Activated gamma-delta T cell treated with anti-CD3 and anti-CD28 coated beads, Interleukin-2, amount 50 U/mL, for 16 hours (primary cell): Measurements from ENCODE around the gene AGPAT3.
"Not testable (repeated sequence)": the region's sequence is repeated elsewhere in the genome, so short reads cannot be mapped to it uniquely, and the experiment has no call there.

Experiments used
- DNase-seq: peaks from one replicate; pipeline ENCODE4 v3.0.0-alpha.2; 2020; ENCODE audit warnings: low read depth

The AGPAT3 gene, protein sequence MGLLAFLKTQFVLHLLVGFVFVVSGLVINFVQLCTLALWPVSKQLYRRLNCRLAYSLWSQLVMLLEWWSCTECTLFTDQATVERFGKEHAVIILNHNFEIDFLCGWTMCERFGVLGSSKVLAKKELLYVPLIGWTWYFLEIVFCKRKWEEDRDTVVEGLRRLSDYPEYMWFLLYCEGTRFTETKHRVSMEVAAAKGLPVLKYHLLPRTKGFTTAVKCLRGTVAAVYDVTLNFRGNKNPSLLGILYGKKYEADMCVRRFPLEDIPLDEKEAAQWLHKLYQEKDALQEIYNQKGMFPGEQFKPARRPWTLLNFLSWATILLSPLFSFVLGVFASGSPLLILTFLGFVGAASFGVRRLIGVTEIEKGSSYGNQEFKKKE

DNA sequence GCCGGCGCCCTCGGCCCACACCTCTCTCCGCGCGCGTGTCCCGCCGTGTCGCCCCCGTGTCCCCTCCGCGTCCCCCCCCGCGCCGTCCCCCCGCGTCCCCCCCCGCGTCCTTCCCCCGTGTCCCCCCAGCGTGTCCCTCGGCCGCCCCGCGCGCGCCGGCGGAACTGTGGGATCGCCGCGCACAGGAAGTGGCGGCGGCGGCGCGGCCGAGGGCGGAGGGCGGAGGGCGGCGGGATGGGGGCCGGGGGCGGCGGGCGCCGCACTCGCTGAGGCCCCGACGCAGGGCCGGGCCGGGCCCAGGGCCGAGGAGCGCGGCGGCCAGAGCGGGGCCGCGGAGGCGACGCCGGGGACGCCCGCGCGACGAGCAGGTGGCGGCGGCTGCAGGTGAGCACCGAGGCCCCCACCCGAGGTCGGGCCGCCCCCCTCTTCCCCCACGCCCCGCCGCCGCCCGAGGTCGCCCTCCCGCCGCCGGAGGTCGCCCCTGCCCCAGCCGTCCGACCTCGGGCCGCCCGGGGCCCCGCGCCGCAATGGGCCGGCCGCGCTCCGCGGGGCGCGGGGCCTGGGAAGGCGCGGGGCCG lies at the start of gene AGPAT3:
Gene AGPAT3, plus strand, starts transcription at position 262 of the 578 bp plus-strand sequence. CDS start 94,459 bp downstream, outside the sequence.
- no peak for DNase-seq

DNA sequence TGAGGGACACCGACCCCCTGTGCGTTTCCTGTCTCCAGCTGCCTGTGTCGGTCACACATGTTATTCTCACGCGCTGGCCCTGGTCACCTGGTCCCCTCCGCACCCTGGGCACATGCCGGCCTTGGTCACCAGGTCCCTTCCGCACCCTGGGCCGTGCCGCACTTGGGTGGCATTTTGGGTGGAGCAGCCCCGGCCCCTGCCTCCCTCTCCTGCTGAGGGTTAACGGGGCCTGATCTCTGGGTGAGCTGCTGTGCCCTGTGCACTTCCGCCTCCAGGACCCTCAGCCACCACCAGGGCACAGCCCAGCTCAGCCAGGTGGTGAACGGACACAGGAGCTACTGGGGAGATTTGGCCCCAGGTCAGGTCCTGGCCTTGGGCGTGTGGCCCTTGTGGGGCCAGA lies 49.0 kb upstream of the AGPAT3 start:
- DNase-seq, result no peak

DNA sequence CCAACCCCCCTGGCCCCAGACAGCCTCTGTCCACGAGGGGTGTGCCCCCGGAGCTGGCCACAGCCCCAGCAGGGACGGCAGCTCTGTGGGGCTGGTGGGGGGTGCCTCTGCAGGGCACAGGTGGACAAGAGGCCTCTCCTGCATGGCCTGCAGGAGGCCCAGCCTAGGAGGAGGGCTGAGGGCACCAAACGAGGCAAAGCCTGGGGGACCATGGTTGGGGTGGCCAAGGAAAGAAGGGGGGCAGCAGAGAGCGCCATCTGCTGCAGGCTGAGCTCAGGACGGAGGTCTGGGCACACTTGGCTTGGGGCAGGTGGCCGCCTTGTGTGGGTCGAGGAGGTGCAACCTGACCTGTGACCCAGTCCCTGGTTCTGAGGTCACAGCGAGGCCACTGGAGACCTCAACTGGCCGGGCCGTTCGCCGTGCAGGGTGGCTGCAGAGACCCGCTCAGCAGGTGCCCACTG lies 48.4 kb upstream of the AGPAT3 start:
- no peak for DNase-seq

DNA sequence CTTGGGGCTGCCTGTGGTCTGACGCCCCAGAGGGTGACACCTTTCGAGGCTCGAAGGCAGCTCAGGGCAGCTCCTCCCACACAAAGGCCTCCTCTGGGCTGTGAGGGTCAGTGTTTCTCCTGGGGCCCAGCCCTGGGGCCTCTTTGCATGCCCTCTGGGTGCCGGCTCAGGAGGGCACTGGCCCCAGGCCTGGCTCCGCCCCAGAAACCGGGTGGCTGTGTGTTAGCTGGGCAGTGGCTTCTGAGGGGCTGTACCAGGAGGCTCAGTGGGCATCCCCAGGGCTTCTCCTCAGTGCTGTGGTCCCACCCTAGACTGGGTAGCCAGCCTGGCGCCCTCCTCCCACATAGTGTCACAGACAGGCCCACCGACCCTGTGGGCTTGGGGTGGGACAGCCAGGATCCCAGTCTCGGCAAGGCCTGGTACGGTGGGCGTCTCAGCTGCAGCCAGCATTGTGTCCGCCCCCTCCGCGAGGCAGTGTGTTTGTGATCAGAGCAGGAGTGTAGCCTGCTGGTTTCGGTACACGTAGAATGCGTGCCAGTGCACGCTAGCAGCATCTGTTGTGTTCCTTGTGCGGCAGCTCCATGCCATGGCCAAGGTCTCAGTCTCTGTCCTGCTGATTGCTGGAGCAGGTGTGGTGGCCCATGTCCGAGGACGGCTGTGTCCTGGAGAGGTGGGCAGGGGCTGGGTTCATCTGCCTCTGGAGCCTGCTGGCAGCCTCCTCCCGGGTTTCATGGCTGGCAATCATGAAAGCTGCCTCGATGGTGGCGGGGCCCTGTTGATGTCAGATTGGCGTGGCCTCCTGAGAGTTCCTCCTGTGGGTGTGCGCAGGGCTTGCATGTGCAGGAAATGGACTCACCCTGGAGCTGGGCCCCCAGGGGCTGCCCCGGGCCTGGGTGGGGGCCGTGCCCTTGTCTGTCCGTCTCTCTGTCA lies 47.6 kb upstream of the AGPAT3 start:
- DNase-seq, result no peak

DNA sequence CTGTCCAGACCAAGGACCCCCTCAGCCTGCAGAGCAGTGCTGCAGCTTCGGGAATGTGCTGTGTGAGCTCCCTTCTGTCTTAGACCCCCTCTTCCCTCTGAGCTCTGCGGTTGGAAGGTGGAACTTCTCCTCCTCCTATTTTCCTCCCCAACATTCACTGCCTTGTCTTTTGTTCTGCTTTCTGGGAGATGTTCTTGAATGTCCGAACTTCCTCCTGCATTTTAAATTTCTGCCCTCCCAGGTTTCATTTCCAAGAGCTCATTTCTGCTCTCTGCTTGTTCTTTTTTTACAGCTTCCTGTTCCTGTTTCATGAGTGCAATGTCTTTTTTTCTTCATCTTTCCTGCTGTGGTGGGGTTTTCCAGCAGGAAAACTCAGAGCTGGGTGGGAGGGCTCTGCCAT lies 46.3 kb upstream of the AGPAT3 start:
- DNase-seq, result no peak

DNA sequence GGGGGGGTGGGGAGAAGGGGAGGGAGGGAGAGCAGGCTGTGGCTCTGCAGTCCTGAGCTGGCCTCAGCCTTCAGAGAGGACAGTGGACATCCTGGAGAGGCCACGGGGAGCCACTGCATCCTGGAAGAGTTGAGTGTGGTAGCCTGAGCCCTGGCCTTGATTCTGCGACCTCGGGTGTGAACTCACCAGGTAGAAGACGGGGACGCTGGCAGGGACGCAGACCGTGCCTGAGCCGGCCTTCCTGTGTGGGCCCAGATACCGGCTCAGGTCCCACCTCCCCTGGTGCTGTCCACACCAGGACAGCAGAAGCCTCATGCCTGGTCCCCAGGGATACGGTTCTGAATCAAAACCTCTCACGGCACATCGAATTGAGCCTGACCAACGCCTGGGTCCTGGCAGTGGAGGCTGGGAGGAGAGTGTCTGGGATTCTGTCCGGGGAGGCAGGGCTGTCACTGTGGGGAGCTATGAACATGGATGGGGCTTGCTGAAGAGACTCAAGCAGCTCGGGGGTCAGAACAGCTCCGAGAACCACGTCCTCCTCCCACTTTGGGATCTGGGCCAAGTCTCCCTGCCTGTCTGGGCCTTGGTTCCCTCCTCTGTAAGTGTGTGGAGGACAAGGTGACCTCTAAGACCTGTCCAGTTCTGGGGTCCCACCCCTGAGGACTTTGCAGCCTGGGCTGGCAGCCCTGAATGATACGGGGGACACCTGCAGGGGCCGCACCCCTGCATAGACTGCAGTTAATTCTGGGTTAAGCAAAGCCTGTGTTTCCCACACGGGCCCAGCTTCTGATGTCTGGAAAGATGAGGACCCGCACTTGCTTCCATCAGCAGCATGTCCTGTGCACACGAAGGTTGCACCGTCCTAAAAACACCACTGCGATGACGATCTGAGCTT lies 45.3 kb upstream of the AGPAT3 start:
- no peak for DNase-seq

DNA sequence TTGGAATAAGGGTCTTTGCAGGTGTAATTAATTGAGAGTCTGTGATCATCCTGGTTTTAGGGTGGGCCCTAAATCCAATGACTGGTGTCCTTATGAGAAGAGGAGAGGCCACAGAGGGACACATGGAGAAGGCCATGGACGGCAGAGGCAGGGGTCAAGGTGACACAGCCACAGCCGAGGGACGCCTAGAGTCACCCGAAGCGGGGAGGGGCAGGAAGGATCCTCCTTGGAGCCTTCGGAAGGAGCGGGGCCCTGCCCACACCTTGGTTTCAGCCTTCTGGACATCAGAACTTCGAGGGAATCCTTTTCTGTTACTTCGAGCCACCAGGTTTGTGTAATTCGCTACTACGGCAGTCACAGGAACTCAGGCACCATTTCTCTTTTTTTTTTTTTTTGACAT lies 44.6 kb upstream of the AGPAT3 start:
- DNase-seq, result no peak

DNA sequence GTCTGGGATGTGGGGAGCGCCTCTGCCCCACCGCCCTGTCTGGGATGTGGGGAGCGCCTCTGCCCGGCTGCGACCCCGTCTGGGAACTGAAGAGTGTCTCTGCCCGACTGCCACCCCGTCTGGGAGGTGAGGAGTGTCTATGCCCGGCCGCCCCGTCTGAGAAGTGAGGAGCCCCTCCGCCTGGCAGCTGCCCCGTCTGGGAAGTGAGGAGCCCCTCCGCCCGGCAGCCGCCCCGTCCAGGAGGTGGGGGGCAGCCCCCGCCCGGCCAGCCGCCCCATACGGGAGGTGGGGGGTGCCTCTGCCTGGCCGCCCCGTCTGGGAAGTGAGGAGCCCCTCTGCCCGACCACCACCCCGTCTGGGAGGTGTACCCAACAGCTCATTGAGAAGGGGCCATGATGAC lies 42.9 kb upstream of the AGPAT3 start:
- DNase-seq, result not testable (repeated sequence)

DNA sequence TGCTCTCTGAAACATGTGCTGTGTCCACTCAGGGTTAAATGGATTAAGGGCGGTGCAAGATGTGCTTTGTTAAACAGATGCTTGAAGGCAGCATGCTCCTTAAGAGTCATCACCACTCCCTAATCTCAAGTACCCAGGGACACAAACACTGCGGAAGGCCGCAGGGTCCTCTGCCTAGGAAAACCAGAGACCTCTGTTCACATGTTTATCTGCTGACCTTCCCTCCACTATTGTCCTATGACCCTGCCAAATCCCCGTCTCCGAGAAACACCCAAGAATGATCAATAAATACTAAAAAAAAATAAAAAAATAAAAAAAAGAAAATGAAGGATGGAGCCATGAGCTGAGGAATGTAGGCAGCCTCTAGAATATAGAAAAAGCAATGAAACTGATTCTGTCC lies 42.3 kb upstream of the AGPAT3 start:
- not testable (repeated sequence) for DNase-seq

DNA sequence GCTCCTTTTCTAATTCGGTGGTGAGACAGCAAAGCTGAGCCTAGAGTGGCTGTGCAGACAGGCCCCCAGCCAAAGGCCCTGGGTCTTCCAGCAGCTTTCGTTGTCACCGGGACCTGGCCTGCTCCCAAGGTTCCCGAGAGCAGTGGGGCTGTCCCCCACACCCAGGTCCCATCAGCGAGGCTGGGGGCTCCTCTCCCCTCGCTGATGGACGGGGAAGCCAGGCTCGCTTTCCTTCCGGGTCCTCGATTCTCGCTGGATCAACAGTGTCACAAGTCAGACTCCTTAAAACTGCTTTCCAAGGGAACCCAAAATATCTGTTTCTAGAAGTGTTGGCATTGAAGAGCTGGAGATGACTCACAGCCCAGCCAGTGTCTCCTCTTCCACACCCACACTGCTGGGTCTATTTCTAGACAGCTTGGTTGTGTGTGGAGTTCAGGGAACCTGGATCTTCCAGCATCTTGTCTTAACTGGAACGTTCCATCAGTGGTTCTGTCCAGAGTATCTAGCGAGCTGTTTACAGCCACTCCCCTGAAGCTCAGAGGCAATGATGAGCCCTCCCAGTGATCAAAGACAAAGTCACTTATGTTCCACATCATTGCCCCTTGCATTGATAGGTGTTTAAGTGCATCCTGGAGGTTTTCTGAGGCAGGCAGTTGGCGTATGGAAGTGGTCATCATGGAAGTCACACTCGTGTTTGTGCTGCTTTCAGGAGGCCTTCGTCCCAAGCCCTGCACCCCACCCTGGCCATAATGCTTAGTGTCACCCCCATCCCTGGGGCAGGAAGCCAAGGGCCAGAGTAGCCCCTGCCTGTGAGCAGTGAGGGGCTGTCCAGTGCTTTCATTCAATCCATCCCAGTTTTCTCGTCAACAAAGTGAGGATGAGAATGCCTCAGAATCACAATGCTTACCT lies 40.4 kb upstream of the AGPAT3 start:
- no peak for DNase-seq

DNA sequence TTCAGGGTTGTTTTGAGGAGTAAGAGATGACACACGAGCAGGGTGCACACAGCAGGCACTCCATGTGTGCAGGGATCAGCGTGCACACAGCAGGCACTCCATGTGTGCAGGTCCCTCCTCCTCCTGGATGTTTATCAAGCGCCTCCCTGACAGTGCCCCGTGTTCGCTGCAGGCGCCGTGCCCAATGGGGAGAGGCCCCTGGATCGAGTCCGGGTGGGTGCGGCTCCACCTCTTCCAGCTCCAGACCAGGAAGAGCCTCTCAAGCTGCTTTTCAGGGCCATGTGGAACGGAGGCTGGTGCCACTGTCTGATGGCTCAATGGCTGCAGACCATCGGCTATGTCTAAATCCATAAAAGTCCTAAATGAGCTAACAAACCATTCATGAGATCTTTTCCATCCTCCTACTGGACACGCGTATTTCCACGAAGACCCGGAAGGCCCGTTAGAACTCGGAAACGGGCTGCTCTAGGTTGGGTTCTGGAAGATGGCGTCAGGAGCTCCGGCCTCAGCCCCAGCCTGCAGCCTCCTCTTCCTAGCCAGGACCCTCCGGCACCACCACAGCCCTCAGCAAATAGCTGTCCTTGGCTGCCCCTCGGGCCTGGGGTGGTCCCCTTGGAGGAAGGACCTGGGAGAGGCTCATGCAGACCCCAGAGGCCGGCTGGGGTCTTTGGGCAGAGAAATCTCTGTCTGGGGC lies 39.6 kb upstream of the AGPAT3 start:
- no peak for DNase-seq

DNA sequence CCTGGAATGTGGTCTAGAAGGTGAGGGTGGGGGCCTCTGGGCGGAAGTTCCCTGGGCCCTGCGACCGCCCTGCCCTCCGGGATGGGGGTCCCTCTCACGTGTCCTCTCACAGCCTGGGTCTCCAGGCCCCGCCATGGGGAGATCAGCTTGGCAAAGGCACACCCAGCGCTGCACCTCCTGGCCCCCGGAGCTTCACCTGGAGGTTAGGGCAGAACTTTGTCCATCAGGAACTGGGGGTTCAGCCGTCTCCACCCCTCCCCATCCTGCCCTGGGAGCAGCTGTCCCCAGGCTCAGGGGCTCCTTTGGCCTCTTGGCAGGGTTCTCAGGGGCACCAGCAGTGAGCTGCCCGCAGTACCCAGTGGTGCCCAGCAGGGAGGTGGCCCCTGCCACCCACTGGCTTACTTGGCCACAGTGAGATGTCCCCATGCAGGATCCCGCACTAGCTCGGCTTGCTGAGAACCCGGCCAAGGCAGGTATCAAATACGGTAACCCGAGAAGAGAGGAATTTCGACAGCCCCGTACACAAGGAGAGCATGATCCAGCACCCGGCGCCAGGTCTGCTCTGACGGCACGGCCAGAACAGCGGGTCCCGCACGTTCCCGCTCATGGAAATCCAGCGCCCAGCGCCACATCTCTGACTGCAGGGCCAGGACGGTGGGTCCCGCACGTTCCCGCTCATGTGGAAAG lies 38.9 kb upstream of the AGPAT3 start:
- DNase-seq, result no peak

DNA sequence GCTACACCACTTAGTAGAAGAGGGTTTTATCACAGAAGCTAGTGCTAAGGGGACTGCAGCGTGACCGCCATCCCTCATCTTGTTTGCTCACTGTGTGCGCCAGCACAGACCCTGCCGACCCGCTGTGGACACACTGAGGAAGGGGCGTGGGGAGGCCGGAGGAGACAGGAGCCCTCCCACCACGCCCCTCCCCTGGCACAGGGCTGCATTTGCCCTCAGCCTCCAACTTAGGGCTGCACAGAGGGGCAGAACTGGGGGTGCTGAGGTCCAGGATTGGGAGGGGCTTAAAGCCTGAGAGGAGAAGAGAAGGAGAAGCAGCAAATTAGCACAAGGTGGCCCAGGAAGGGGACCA lies 38.4 kb upstream of the AGPAT3 start:
- DNase-seq, result no peak

DNA sequence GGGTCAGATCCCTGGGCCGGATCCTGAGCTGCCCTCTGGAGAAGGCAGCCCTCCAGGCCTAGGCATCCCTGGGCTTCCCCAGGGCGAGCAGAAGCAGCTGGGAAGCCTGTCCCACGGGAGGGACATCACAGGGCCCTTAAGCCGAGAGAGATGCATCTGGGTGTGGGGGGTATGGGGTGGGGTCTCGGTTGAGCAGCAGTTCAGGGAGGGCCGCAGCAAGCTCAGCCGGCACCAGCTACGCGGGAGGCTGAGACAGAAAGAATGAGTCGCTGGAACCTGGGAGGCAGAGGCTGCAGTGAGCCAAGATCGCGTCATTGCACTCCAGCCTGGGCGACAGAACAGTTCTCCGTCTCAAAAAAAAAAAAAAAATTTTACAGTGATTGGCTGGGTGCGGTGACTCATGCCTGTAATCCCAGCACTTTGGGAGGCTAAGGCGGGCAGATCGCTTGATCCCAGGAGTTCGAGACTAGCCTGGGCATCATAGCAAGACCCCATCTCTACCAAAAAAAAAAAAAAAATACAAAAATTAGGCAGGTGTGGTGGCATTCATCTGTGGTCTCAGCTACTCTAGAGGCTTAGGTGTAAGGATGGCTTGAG lies 37.9 kb upstream of the AGPAT3 start:
- DNase-seq, result no peak

DNA sequence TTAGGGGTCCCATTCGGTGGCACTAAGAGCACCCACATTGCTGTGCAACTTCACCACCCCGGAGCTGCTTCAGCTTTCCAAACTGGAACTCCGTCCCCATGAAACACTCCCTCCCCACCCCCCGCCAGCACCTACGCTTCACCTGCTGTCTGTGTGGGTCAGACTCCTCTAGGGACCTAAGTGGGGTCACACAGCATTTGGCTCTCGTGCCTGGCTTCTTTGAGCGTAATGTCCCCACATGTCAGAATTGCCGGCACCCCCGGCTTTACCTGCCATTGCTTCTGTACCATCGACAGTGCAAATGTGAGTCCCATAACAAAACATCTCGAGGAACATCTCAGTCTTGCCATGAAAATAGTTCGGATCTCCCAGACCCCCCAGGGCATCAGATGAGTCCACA lies 35.9 kb upstream of the AGPAT3 start:
- DNase-seq, result no peak

DNA sequence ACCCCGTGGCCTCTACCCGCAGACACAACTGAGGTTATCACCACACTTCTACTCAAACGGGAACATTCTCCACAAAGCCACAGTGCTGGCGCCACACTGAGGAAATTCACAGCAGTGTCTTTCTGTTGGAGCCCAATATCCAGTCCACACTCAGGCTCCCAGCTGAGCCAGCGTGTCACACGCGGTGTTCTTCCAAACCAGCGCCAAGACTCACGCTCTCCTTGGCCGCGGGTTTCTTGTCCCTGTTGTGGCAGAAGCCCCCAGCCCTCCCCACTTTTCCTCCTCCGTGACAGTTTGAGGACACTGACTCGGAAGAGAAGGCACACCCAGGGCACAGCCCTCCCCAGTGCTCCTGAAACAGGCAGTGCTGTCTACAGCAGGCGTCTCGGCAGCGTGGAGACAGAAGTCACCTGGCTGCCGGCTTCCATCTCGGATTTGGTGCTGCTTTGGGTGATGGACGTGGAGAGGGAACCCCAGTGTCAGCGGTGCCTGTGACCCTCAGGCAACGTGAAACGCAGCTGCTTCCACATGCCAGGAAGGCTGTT lies 35.4 kb upstream of the AGPAT3 start:
- DNase-seq, result no peak

DNA sequence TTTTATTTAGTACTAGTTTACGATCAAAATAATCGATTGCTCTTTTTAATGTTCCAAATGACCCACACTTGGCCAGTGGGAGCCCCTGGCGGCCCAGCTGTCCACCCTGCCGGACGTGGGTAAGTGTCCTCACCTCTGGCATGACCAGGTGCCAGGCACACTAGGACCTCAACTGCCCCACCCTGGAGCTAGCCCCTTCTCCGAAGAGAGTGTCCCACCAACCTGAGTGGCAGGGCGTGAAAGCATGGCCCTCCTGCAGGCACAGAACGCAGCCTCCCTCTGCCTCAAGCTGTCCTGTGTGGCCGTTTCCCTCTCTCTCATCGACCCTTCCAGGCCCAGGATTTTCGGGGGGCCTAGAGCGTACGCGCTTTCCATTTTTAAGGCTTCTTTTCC lies 32.9 kb upstream of the AGPAT3 start:
- DNase-seq, result no peak

DNA sequence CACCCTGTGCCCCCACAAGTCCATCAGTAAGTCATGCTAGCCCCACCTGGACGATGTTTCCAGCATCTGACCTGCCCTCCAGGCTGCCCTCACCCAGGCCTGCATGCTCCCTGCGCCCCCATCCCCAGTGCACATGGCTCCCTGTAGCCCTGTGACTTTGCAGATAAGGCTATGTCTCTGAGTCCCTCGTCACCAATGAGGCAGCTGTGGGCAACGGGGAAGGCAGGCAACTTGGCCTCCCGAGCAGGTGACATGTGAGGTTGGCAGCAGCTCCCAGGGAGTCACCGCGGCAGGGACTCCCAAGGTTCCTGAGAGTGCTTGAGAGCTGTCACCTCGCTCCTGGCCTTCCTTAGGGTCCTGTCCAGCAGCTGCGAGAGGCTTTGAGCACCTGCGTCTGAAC lies 32.4 kb upstream of the AGPAT3 start:
- no peak for DNase-seq
